Activated CD8-positive, alpha-beta T cell treated with anti-CD3 and anti-CD28 coated beads, Interleukin-2, amount 10 ng/mL, durations not matched to agents 7 days and 5 days (primary cell): ENCODE data around the gene SLC19A1. TPM values are rescaled to one million over a fixed set of nuclear protein-coding genes. Genes with fewer than 3 reads are reported as not detected.

Source experiments
- ATAC-seq: fragments of 150-1000 bp; cut with Tn5 transposase; one replicate; pipeline ENCODE4 v1.10.0; 2021; ENCODE audit warnings: moderate library complexity
- CTCF ChIA-PET: fragments of 350-600 bp; sonication (Branson Sonifier 250); formaldehyde crosslinking; loops from one replicate; lab custom pipeline; 2021; ENCODE audit warnings: antibody characterized with exemption; lab: Charles Lee
- POLR2A ChIA-PET: fragments of 350-600 bp; sonication (Branson Sonifier 250); formaldehyde crosslinking; loops from one replicate; lab custom pipeline; 2021; ENCODE audit warnings: antibody characterized with exemption; lab: Charles Lee
- DNase-seq: peaks from one replicate; pipeline ENCODE4 v3.0.0-alpha.2; 2020
- H3K27ac Mint-ChIP-seq: one replicate; pipeline ENCODE4 v1.8.0; 2021; ENCODE audit warnings: mild to moderate bottlenecking, mixed read lengths
- H3K27me3 Mint-ChIP-seq: one replicate; pipeline ENCODE4 v1.8.0; 2021; ENCODE audit warnings: low read depth, mixed read lengths
- H3K36me3 Mint-ChIP-seq: one replicate; pipeline ENCODE4 v1.8.0; 2021; ENCODE audit warnings: low read depth, mixed read lengths
- H3K4me1 Mint-ChIP-seq: one replicate; pipeline ENCODE4 v1.8.0; 2021; ENCODE audit warnings: low read depth, mixed read lengths
- H3K4me3 Mint-ChIP-seq: one replicate; pipeline ENCODE4 v1.8.0; 2021; ENCODE audit warnings: mild to moderate bottlenecking, mixed read lengths
- H3K9me3 Mint-ChIP-seq: one replicate; pipeline ENCODE4 v1.8.0; 2022; ENCODE audit warnings: mixed read lengths; ENCODE audit not compliant: insufficient read depth
- total RNA-seq, 2 experiments: library from RNA; stranded (reverse); gene quantifications; one replicate each; pipeline ENCODE4 v1.2.3, GENCODE V29; 2021

The SLC19A1 gene
- 10 to 100 TPM; 44.4 to 51.6 TPM for total RNA-seq

- no peaks in the 10 kb centered on the region for H3K9me3 Mint-ChIP-seq
- ChIA-PET CTCF (no interaction called here), POLR2A (no interaction called here)
- peaks cover 7% of the 10 kb centered on the region for H3K36me3 Mint-ChIP-seq
- ATAC-seq: peak; percentile 87
- H3K27me3 Mint-ChIP-seq: no peaks in the 10 kb centered on the region
- peak within 1 kb of the TSS; percentile 75 for H3K4me3 Mint-ChIP-seq
- DNase-seq: peak; percentile 76
- H3K4me1 Mint-ChIP-seq: peaks cover 16% of the 10 kb centered on the region
- peak within 1 kb of the TSS; percentile 82 for H3K27ac Mint-ChIP-seq
Observed at GRCh38 chr21:45542242-45542666, at the start of gene SLC19A1. Gene SLC19A1 (minus strand): TSS chr21:45542440. CDS start chr21:45537959, 4,481 bp downstream.

- no peaks in the 10 kb centered on the region for H3K36me3 Mint-ChIP-seq
- H3K4me1 Mint-ChIP-seq: peaks cover 4% of the 10 kb centered on the region
- no peak overlapping the region for H3K27ac Mint-ChIP-seq
- POLR2A ChIA-PET: interaction anchor here (0.6 kb wide), 1 partner anchor 236 kb away, joined by 3 read pairs; no protein-coding TSS in a partner anchor
- no peak overlapping the region for H3K4me3 Mint-ChIP-seq
- ATAC-seq (no peak), DNase-seq (no peak)
- H3K9me3 Mint-ChIP-seq: peaks cover 9% of the 10 kb centered on the region
- H3K27me3 Mint-ChIP-seq: peaks cover 18% of the 10 kb centered on the region
- CTCF ChIA-PET: interaction anchor here (0.7 to 1.2 kb wide), 7 partner anchors 10 to 454 kb away, joined by 3 to 5 read pairs (median 3); no protein-coding TSS in a partner anchor
Observed at GRCh38 chr21:45591619-45592207, 49.5 kb upstream of the SLC19A1 start.

DNA sequence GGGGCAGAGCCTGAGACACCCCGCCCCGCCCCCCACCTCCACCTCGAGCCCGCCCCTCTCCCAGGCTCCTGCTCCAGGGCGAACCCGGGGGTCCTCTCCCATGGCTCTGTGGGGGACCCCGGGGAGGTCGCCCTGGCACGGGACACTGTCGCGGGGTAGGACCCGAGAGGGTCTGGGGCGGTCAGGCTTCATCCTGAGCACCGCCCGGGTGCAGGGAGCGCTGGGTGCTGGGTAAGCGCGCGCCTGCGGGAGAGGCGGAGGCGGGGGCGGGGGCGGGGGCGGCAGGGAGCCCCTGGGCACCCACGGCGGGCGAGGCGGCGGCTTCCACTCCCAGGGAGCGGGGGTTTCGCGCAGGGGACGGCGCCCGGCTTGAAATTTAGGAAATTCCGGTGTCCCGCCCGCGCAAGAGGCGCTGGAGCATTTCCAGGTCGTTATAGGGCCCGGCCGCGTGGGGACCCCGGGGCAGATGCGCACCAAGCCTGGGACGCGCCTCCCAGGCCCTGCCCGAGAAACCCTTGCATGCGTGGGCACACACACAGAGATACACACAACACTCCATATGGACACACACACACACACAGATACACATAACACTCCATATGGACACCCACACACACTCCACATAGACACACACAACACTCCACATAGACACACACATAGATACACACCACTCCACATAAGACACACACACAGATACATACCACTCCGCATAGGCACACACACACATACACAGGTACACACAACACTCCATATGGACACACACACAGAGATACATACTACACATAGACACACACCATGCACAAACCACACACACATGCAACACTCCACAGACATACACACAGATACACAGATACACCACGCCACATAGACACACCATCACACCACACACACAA is 48.7 kb upstream of the SLC19A1 start:
- Mint-ChIP-seq H3K36me3 (peaks cover 4% of the 10 kb centered on the region), H3K9me3 (peaks cover 13% of the 10 kb centered on the region), H3K27ac (no peak overlapping the region), H3K4me1 (no peaks in the 10 kb centered on the region), H3K27me3 (peaks cover 21% of the 10 kb centered on the region), H3K4me3 (no peak overlapping the region)
- ChIA-PET CTCF (no interaction called here), POLR2A (no interaction called here)
- ATAC-seq (peak; percentile 67), DNase-seq (peak; percentile 54)

DNA sequence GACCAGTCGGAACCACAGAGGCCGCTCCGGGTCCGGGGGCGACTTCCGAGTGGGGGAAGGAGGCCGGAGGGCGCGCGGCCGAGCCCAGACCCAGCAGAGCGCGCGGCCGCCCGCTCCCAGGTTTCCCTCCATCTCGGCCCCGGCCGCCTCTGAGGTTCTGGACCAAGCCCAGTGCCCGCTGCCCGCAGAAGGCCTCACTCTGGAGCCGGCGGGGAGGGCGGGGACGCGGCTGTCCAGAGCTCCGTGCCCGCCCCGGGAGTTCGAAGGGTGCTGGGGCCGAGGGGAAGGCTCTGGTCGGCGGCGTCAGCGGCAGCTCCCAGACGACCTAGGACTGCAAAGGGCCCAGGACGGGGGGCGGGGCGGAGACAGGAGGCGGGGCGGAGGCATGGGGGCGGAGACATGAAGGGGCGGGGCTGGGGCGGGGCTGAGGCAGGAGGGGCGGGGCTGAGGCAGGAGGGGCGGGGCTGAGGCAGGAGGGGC is 48.0 kb upstream of the SLC19A1 start:
- DNase-seq (peak; percentile 83), ATAC-seq (peak; percentile 75)
- ChIA-PET POLR2A (no interaction called here), CTCF (no interaction called here)
- Mint-ChIP-seq H3K9me3 (peaks cover 13% of the 10 kb centered on the region), H3K27ac (no peak overlapping the region), H3K27me3 (peaks cover 21% of the 10 kb centered on the region), H3K4me1 (no peaks in the 10 kb centered on the region), H3K36me3 (peaks cover 6% of the 10 kb centered on the region), H3K4me3 (no peak overlapping the region)

DNA sequence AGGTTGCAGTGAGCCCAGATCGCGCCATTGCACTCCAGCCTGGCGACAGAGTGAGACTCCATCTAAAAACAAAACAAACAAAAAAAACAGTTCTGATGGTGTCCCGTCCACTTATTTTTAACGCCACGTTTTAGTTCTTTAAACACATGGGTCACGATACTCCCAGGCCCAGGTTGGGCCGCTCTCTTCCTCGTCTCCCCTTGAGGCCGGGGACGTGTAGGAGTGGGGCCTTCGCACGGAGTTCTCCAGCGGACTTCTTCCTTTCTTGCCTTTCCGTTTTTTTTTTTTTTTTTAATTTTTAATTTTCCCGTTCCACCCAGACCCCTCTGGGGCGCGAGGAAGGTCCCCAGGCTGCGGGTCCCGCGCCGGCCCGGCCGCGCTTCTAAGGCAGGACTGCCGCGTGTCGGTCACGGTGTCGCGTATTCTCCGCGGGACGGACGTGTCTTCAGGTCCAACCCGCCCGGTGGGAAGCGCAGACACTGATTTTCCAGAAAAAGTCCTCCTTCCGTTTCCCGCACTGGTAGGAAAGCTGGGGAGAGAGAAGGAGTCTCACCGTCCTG is 47.5 kb upstream of the SLC19A1 start:
- peaks cover 21% of the 10 kb centered on the region for H3K27me3 Mint-ChIP-seq
- CTCF ChIA-PET: no interaction called here
- H3K9me3 Mint-ChIP-seq: peaks cover 15% of the 10 kb centered on the region
- H3K27ac Mint-ChIP-seq: no peak overlapping the region
- peaks cover 6% of the 10 kb centered on the region for H3K36me3 Mint-ChIP-seq
- no peaks in the 10 kb centered on the region for H3K4me1 Mint-ChIP-seq
- H3K4me3 Mint-ChIP-seq: no peak overlapping the region
- DNase-seq (no peak), ATAC-seq (no peak)
- POLR2A ChIA-PET: no interaction called here

GRCh38 chr21:45588871-45589491 is 46.7 kb upstream of the SLC19A1 start:
- no peaks in the 10 kb centered on the region for H3K4me1 Mint-ChIP-seq
- POLR2A ChIA-PET: no interaction called here
- H3K4me3 Mint-ChIP-seq: no peak overlapping the region
- ATAC-seq (no peak), DNase-seq (no peak)
- peaks cover 6% of the 10 kb centered on the region for H3K36me3 Mint-ChIP-seq
- no peak overlapping the region for H3K27ac Mint-ChIP-seq
- H3K27me3 Mint-ChIP-seq: peaks cover 21% of the 10 kb centered on the region
- peaks cover 17% of the 10 kb centered on the region for H3K9me3 Mint-ChIP-seq
- CTCF ChIA-PET: no interaction called here

GRCh38 chr21:45588086-45588825 is 46.0 kb upstream of the SLC19A1 start:
- Mint-ChIP-seq H3K27ac (no peak overlapping the region), H3K27me3 (peaks cover 21% of the 10 kb centered on the region), H3K36me3 (peaks cover 6% of the 10 kb centered on the region), H3K9me3 (peaks cover 17% of the 10 kb centered on the region), H3K4me3 (no peak overlapping the region), H3K4me1 (no peaks in the 10 kb centered on the region)
- no peak for ATAC-seq
- ChIA-PET POLR2A (no interaction called here), CTCF (no interaction called here)
- no peak for DNase-seq

DNA sequence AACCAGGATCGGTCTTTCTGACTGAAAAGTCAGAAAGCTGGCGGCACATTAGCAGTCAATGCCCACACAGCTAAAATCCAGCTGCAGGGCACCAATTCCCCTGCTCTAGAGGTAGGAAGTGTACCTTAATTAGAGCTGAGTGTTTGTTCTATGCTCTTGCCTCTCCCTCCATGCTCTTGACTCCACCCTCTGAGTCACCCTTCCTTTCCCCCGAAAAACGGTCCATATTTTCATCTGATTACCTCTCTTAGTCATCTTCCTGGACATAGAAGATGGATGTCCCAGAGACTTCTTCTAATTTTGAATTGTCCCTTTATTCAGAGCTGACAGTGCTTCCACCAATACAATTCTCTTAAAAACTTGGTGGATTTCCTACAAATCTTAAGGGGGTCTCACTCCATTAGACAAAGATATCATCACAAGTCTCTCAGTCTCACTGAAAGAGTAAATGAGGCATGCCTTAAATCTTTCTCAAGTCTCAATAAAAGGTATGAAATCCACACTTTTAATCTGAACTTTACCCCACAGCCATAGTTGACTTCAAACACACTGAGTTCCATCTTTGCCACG is 44.1 kb upstream of the SLC19A1 start:
- ATAC-seq: no peak
- POLR2A ChIA-PET: no interaction called here
- Mint-ChIP-seq H3K4me1 (no peaks in the 10 kb centered on the region), H3K4me3 (no peak overlapping the region), H3K27me3 (peaks cover 24% of the 10 kb centered on the region), H3K9me3 (peaks cover 27% of the 10 kb centered on the region), H3K36me3 (peaks cover 6% of the 10 kb centered on the region), H3K27ac (no peak overlapping the region)
- DNase-seq: no peak
- CTCF ChIA-PET: no interaction called here

- Mint-ChIP-seq H3K4me1 (no peaks in the 10 kb centered on the region), H3K4me3 (no peak overlapping the region), H3K36me3 (peaks cover 6% of the 10 kb centered on the region), H3K9me3 (peaks cover 27% of the 10 kb centered on the region), H3K27ac (no peak overlapping the region), H3K27me3 (peaks cover 24% of the 10 kb centered on the region)
- no peak for DNase-seq
- no peak for ATAC-seq
- CTCF ChIA-PET: interaction anchor here (0.9 to 1.1 kb wide), 2 partner anchors 11 to 12 kb away, joined by 4 read pairs; no protein-coding TSS in a partner anchor
- POLR2A ChIA-PET: no interaction called here
Observed at GRCh38 chr21:45584786-45585185, 42.5 kb upstream of the SLC19A1 start.

DNA sequence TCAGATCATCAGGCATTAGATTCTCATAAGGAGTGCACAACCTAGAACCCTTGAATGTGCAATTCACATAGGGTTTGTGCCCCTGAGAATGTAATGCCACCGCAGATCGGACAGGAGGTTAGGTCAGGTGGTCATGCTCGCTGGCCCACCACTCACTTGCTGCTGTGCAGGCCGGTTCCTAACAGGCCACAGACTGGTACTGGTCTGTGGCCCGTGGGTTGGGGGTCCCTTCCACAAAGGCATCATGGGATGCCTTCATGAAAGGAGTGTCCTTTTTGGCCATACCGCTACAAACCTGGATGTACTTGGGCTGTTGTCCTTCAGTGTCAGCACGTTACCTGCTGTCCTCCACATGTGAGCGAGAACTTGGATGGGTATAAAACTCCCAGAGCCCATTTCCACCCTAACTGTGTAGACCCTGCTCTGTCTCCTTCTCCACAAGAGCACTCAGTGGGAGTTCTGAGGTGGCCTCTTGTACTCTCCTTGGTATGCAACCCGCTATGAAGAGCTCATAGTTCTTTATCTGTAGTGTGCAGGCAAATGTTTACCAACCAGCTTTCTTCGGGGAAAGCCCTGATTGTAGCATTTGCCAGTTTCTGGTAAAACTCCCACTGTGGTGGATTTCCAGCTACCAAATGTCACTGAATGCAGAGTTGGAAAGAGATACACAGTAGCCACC is 41.7 kb upstream of the SLC19A1 start:
- H3K4me3 Mint-ChIP-seq: no peak overlapping the region
- H3K9me3 Mint-ChIP-seq: peaks cover 27% of the 10 kb centered on the region
- no peaks in the 10 kb centered on the region for H3K4me1 Mint-ChIP-seq
- H3K27me3 Mint-ChIP-seq: peaks cover 22% of the 10 kb centered on the region
- DNase-seq (no peak), ATAC-seq (no peak)
- H3K27ac Mint-ChIP-seq: no peak overlapping the region
- POLR2A ChIA-PET: no interaction called here
- H3K36me3 Mint-ChIP-seq: peaks cover 6% of the 10 kb centered on the region
- CTCF ChIA-PET: interaction anchor here (0.9 to 1.1 kb wide), 2 partner anchors 11 to 12 kb away, joined by 4 read pairs; no protein-coding TSS in a partner anchor
